ENCODE data around the gene GAL. TPM values are rescaled to one million over a fixed set of nuclear protein-coding genes. Genes with fewer than 3 reads are reported as not detected.

The GAL gene
- total RNA-seq, 2 donors from 2014 or later = 3.2 to 3.5 TPM

- H3K27ac ChIP-seq = no peak overlapping the region
- TF ChIP-seq CTCF (IDR thresholded peaks at IDR 0.05) = no peak
- intact Hi-C loops (cut with DNase I) = no loop called here
- H3K4me1 ChIP-seq = no peaks in the 10 kb centered on the region
- no peaks in the 10 kb centered on the region for H3K9me3 ChIP-seq
- no peak overlapping the region for H3K4me3 ChIP-seq
- no peak overlapping the region for H3K9ac ChIP-seq (ENCODE audit: low read depth in 2 of 2, low read length in 2 of 2)
- no peak for DNase-seq
- no peaks in the 10 kb centered on the region for H3K36me3 ChIP-seq
- H3K27me3 ChIP-seq = no peaks in the 10 kb centered on the region
These were observed 37.5 kb upstream of the GAL start for GRCh38 chr11:68646832-68647231.

- Histone ChIP-seq H3K4me3 (no peak overlapping the region), H3K9ac (ENCODE audit: low read depth in 2 of 2, low read length in 2 of 2) (no peak overlapping the region), H3K4me1 (no peaks in the 10 kb centered on the region), H3K27me3 (no peaks in the 10 kb centered on the region), H3K36me3 (no peaks in the 10 kb centered on the region), H3K27ac (no peak overlapping the region), H3K9me3 (no peaks in the 10 kb centered on the region)
- no peak for DNase-seq
- intact Hi-C loops (cut with DNase I) = no loop called here
- no peak for TF ChIP-seq CTCF (IDR thresholded peaks at IDR 0.05)
These were observed 34.3 kb upstream of the GAL start for GRCh38 chr11:68649851-68650555.

DNA sequence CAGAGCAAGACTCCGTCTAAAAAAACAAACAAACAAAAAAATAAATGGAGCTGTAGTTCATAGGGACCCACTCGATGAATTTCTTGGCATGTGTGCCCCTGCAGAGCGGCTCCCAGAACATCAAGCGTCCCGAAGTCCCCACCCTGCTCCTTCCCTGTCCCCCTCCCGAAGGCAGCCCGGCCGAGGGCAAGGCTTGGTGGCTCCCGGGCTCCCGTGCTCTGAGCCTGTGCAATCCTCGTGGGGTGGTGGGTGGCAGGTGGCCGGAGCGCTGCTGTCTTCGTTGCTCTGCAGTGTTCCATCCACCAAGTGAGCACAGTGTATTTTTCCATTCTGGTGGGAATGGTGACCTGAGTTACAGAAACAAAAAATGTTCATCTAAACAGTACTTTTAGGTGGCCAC, 33.5 kb upstream of the GAL start:
- Histone ChIP-seq H3K27me3 (no peaks in the 10 kb centered on the region), H3K9ac (ENCODE audit: low read depth in 2 of 2, low read length in 2 of 2) (no peak overlapping the region), H3K27ac (no peak overlapping the region), H3K4me1 (no peaks in the 10 kb centered on the region), H3K9me3 (no peaks in the 10 kb centered on the region), H3K36me3 (no peaks in the 10 kb centered on the region), H3K4me3 (no peak overlapping the region)
- TF ChIP-seq CTCF (IDR thresholded peaks at IDR 0.05) = no peak
- intact Hi-C loops (cut with DNase I) = no loop called here
- no peak for DNase-seq

GRCh38 chr11:68651208-68651984, 32.9 kb upstream of the GAL start:
- Histone ChIP-seq H3K4me1 (no peaks in the 10 kb centered on the region), H3K4me3 (no peak overlapping the region), H3K27me3 (no peaks in the 10 kb centered on the region), H3K36me3 (no peaks in the 10 kb centered on the region), H3K9me3 (no peaks in the 10 kb centered on the region), H3K9ac (ENCODE audit: low read depth in 2 of 2, low read length in 2 of 2) (no peak overlapping the region), H3K27ac (no peak overlapping the region)
- DNase-seq = no peak
- intact Hi-C loops (cut with DNase I) = no loop called here
- no peak for TF ChIP-seq CTCF (IDR thresholded peaks at IDR 0.05)

GRCh38 chr11:68651985-68652682, 32.2 kb upstream of the GAL start:
- Histone ChIP-seq H3K36me3 (no peaks in the 10 kb centered on the region), H3K27me3 (no peaks in the 10 kb centered on the region), H3K9me3 (no peaks in the 10 kb centered on the region), H3K4me1 (no peaks in the 10 kb centered on the region), H3K27ac (no peak overlapping the region), H3K9ac (ENCODE audit: low read depth in 2 of 2, low read length in 2 of 2) (no peak overlapping the region), H3K4me3 (no peak overlapping the region)
- no peak for TF ChIP-seq CTCF (IDR thresholded peaks at IDR 0.05)
- intact Hi-C loops (cut with DNase I) = no loop called here
- DNase-seq = no peak
